IMR-90 (cell line): Measurements from ENCODE around the gene KMT2C. TPM values are rescaled to one million over a fixed set of nuclear protein-coding genes. Genes with fewer than 3 reads are reported as not detected.
"Not testable (repeated sequence)": the region's sequence is repeated elsewhere in the genome, so short reads cannot be mapped to it uniquely, and the experiment has no call there.

Experiments
- ATAC-seq: fragments of 200-7000 bp; cut with Tn5 transposase; 2 replicates; pipeline ENCODE4 v1.9.1; 2020; ENCODE audit warnings: low read depth, mild to moderate bottlenecking, moderate library complexity
- BruUV-seq: library from RNA; stranded (reverse); fragments of 400-500 nt; replicated peaks from 2 replicates; lab custom pipeline; 2021; lab: Mats Ljungman, UMichigan
- CTCF ChIA-PET: fragments of 300-600 bp; formaldehyde crosslinking; extraction: SDS; loops from one replicate; lab custom pipeline; 2021; ENCODE audit warnings: antibody characterized with exemption; lab: Yijun Ruan, JAX
- POLR2A ChIA-PET: fragments of 300-600 bp; sonication (Branson Sonifier 250); formaldehyde crosslinking; loops from one replicate; lab custom pipeline; 2022; ENCODE audit warnings: antibody characterized with exemption; ENCODE audit not compliant: unreplicated experiment; lab: Charles Lee
- DNase-seq: peaks from one replicate; pipeline ENCODE4 v3.0.0; 2013
- H2AFZ ChIP-seq: replicated peaks from 2 replicates; pipeline ENCODE3; 2013; ENCODE audit warnings: low read length, mild to moderate bottlenecking; ENCODE audit not compliant: poor library complexity
- H2AK5ac ChIP-seq: 2 replicates; pipeline ENCODE4 v1.6.1; 2013; ENCODE audit warnings: low read depth, low read length, inconsistent platforms
- H2AK9ac ChIP-seq: replicated peaks from 2 replicates; pipeline ENCODE3; 2013; ENCODE audit warnings: mild to moderate bottlenecking, low read depth, low read length, moderate library complexity; ENCODE audit not compliant: poor library complexity
- H2BK120ac ChIP-seq: 2 replicates; pipeline ENCODE4 v1.6.1; 2013; ENCODE audit warnings: low read depth, low read length, inconsistent platforms
- H2BK15ac ChIP-seq: 3 replicates; pipeline ENCODE4 v1.6.1; 2013; ENCODE audit warnings: low read depth, low read length, inconsistent platforms
- H2BK20ac ChIP-seq: 2 replicates; pipeline ENCODE4 v1.6.1; 2013; ENCODE audit warnings: low read depth, mild to moderate bottlenecking, inconsistent platforms, low read length, moderate library complexity
- H2BK5ac ChIP-seq: 2 replicates; pipeline ENCODE4 v1.6.1; 2013; ENCODE audit warnings: mild to moderate bottlenecking, low read depth, low read length, inconsistent platforms; ENCODE audit not compliant: poor library complexity, severe bottlenecking
- H3K14ac ChIP-seq: replicated peaks from 2 replicates; pipeline ENCODE4 v1.6.1; 2013; ENCODE audit warnings: low read depth, low read length, inconsistent platforms
- H3K18ac ChIP-seq: 2 replicates; pipeline ENCODE4 v1.6.1; 2013; ENCODE audit warnings: low read depth, low read length, control low read depth
- H3K23ac ChIP-seq: 2 replicates; pipeline ENCODE4 v1.6.1; 2013; ENCODE audit warnings: low read depth, low read length, inconsistent platforms
- H3K27ac ChIP-seq: 2 replicates; pipeline ENCODE4 v1.5.1; 2013; ENCODE audit warnings: mild to moderate bottlenecking, control low read depth, low read length; ENCODE audit not compliant: insufficient read depth
- H3K27me3 ChIP-seq: 2 replicates; pipeline ENCODE4 v1.6.1; 2013; ENCODE audit warnings: low read length; ENCODE audit not compliant: control insufficient read depth, insufficient read depth
- H3K36me3 ChIP-seq: 2 replicates; pipeline ENCODE4 v1.6.1; 2013; ENCODE audit warnings: low read length, mixed read lengths; ENCODE audit not compliant: control insufficient read depth, insufficient read depth
- H3K4ac ChIP-seq: 2 replicates; pipeline ENCODE4 v1.6.1; 2013; ENCODE audit warnings: low read depth, low read length, inconsistent platforms
- H3K4me1 ChIP-seq: 2 replicates; pipeline ENCODE4 v1.6.1; 2013; ENCODE audit warnings: low read length, mixed read lengths; ENCODE audit not compliant: control insufficient read depth, insufficient read depth
- H3K4me2 ChIP-seq: 2 replicates; pipeline ENCODE4 v1.6.1; 2013; ENCODE audit warnings: low read depth, mild to moderate bottlenecking, control low read depth, low read length, moderate library complexity
- H3K4me3 ChIP-seq: 2 replicates; pipeline ENCODE4 v1.5.1; 2013; ENCODE audit warnings: low read depth, mild to moderate bottlenecking, control low read depth, low read length, moderate library complexity; ENCODE audit not compliant: insufficient read depth
- H3K56ac ChIP-seq: 2 replicates; pipeline ENCODE4 v1.6.1; 2013; ENCODE audit warnings: low read length, inconsistent platforms; ENCODE audit not compliant: insufficient read depth; ENCODE audit errors: extremely low read depth
- H3K79me1 ChIP-seq, 2 experiments: 2 replicates each; pipeline ENCODE4 v1.6.1; 2013; ENCODE audit warnings: low read length in 2 of 2, inconsistent platforms in 1 of 2, low read depth in 1 of 2
- H3K9ac ChIP-seq: 2 replicates; pipeline ENCODE4 v1.6.1; 2013; ENCODE audit warnings: low read depth, low read length, control low read depth
- H3K9me1 ChIP-seq: 2 replicates; pipeline ENCODE4 v1.6.1; 2013; ENCODE audit warnings: low read length, inconsistent platforms; ENCODE audit not compliant: insufficient read depth
- H3K9me3 ChIP-seq: 2 replicates; pipeline ENCODE4 v1.6.1; 2013; ENCODE audit warnings: low read length; ENCODE audit not compliant: control insufficient read depth, insufficient read depth
- H4K20me1 ChIP-seq: 2 replicates; pipeline ENCODE4 v1.6.1; 2013; ENCODE audit warnings: low read length, inconsistent platforms; ENCODE audit not compliant: insufficient read depth
- H4K5ac ChIP-seq: 2 replicates; pipeline ENCODE4 v1.6.1; 2013; ENCODE audit warnings: mild to moderate bottlenecking, low read depth, low read length, control low read depth
- H4K8ac ChIP-seq, 2 experiments: 2 replicates each; pipeline ENCODE4 v1.6.1; 2013; ENCODE audit warnings: low read depth in 2 of 2, low read length in 2 of 2, control low read depth in 1 of 2, inconsistent platforms in 1 of 2
- H4K91ac ChIP-seq: 2 replicates; pipeline ENCODE4 v1.6.1; 2013; ENCODE audit warnings: low read depth, low read length, inconsistent platforms; ENCODE audit not compliant: insufficient read depth
- WGBS, 2 experiments: methylation state at CpG; one replicate each; pipeline versions ENCODE4 v1.1.5 to v1.1.7; 2013; ENCODE audit warnings: missing lambda C conversion rate in 2 of 2; ENCODE audit not compliant: insufficient read length in 1 of 2; ENCODE audit errors: extremely low coverage in 2 of 2; 5-methylcytosine and 5-hydroxymethylcytosine counted together
- dilution Hi-C: fragments of 300-500 bp; cut with HindIII; formaldehyde crosslinking; loops from one replicate; pipeline ENCODE4 v1.14.3; 2018; ENCODE audit warnings: low sequenced_read_pairs; ENCODE audit not compliant: unreplicated experiment
- in situ Hi-C: fragments of 300-500 bp; cut with MboI; formaldehyde crosslinking; loops from 3 replicates; pipeline ENCODE4 v1.14.3; 2019; ENCODE audit warnings: low sequenced_read_pairs, inconsistent platforms, mixed read lengths
- intact Hi-C: fragments of 100-400 bp; cut with micrococcal nuclease; formaldehyde crosslinking; loops from 2 replicates; pipeline ENCODE4 v1.10.0; 2022
- polyA plus RNA-seq, 3 experiments: library from polyadenylated mRNA; depleted of rRNA; stranded (reverse); fragments of >200 nt; gene quantifications; 2 replicates each; pipeline ENCODE4 v1.2.3, GENCODE V29; 2012; ENCODE audit warnings: low replicate concordance in 1 of 3
- total RNA-seq: library from RNA; depleted of rRNA; stranded (reverse); fragments of >200 nt; gene quantifications from 2 replicates; pipeline ENCODE4 v1.2.3, GENCODE V29; 2012

The KMT2C gene
- total and polyA plus RNA-seq, 2 of the 4 experiments (the other 2 are of a cell fraction) = 8.0 to 23.3 TPM

GRCh38 chr7:152243464-152243863 is 192.3 kb downstream of the KMT2C start:
- H2AK9ac ChIP-seq, in situ Hi-C loops, H3K4ac ChIP-seq, H4K91ac ChIP-seq, H3K56ac ChIP-seq, H2BK5ac ChIP-seq, H3K14ac ChIP-seq, H3K27ac ChIP-seq, DNase-seq, H4K8ac ChIP-seq, intact Hi-C loops, H3K23ac ChIP-seq, dilution Hi-C loops, H3K4me3 ChIP-seq, H2AK5ac ChIP-seq, H3K9me1 ChIP-seq, H4K5ac ChIP-seq, H3K36me3 ChIP-seq, H3K18ac ChIP-seq, H2BK20ac ChIP-seq, H3K4me2 ChIP-seq, H3K9ac ChIP-seq, H3K4me1 ChIP-seq, BruUV-seq, H3K9me3 ChIP-seq, H4K20me1 ChIP-seq, POLR2A ChIA-PET, H2AFZ ChIP-seq, H2BK15ac ChIP-seq, ATAC-seq, H2BK120ac ChIP-seq, H3K27me3 ChIP-seq, CTCF ChIA-PET: not testable (repeated sequence)
- no CpG with 5 or more reads among the region's 11 CpGs for WGBS, 2 experiments
- 0 out of 4 replicates have a peak, but pooled peaks cover 0 to 11% of the 10 kb centered on the region in 2 experiments for H3K79me1 ChIP-seq

GRCh38 chr7:152241301-152241700 is 194.5 kb downstream of the KMT2C start:
- H3K4me2 ChIP-seq, H3K18ac ChIP-seq, H3K14ac ChIP-seq, H3K56ac ChIP-seq, H3K4me1 ChIP-seq, H3K9ac ChIP-seq, H3K9me3 ChIP-seq, H2BK20ac ChIP-seq, H4K91ac ChIP-seq, H3K4me3 ChIP-seq, H3K9me1 ChIP-seq, H3K4ac ChIP-seq, CTCF ChIA-PET, H2BK120ac ChIP-seq, BruUV-seq, H2AK5ac ChIP-seq, POLR2A ChIA-PET, H3K27me3 ChIP-seq, H4K5ac ChIP-seq, H3K23ac ChIP-seq, in situ Hi-C loops, H3K27ac ChIP-seq, H2AK9ac ChIP-seq, H2AFZ ChIP-seq, H3K36me3 ChIP-seq, dilution Hi-C loops, intact Hi-C loops, DNase-seq, H4K20me1 ChIP-seq, H4K8ac ChIP-seq, ATAC-seq, H2BK15ac ChIP-seq, H2BK5ac ChIP-seq: not testable (repeated sequence)
- 0 out of 4 replicates have a peak, but pooled peaks cover 0 to 11% of the 10 kb centered on the region in 2 experiments for H3K79me1 ChIP-seq
- 75% methylated on average over 4 of the region's 8 CpGs; no CpG with 5 or more reads in 1 of the 2 experiments for WGBS, 2 experiments
